Measurements from ENCODE around the gene UBQLN4.
"Not testable (repeated sequence)": the region's sequence is repeated elsewhere in the genome, so short reads cannot be mapped to it uniquely, and the experiment has no call there.

The UBQLN4 gene

DNA sequence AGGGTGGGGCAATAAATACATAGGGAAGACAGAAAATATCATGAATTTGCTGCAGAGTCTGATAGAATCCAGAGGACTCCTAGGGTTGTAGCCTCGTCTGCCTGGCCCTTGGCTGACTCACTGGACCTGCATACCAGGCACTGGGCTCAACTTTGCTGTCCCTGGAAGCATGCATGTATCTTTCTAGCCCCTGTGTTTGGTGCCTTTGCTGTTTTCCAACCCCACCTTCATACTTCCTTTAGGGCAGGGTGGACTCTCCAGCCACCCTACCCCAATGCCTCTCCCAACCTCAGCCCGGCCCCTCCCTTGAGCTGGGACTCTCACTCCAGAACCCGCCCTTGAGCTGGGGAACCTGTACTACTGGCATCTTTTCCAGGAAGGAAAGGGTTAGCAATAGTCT is 8.6 kb upstream of the UBQLN4 start:
- in situ Hi-C loops (cut with HindIII; ENCODE audit: low sequenced_read_pairs) = no loop called here

- in situ Hi-C loops (cut with HindIII; ENCODE audit: low sequenced_read_pairs) = no loop called here
Measured at GRCh38 chr1:156060937-156061636, 7.5 kb upstream of the UBQLN4 start, which contains the start of gene RAB25. RAB25 (plus strand) TSS chr1:156061160; CDS start chr1:156061401, 241 bp downstream.

DNA sequence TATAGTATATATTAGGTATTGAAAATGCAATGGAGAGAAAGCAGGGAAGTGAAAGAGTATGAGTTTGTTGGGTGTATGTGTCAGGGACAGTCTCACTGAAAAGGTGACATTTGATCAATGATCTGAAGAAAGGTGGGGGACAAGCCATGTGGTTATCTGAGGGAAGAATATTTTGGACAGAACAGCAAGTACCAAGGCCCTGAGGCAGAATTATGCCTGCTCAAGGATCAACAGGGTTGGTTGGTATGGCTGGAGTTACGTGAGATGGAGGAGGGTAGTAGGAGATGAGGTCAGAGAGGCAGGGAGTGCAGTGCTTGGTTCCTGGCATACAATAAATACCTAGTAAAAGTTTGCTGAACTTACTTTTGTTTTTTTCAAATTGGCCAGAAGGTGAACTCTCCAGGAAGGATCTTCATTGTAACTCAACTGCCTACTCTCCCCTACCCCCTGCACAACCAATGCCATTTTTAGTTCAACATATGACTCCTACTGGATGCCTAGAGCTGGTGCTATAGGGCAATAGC is 2.8 kb upstream of the UBQLN4 start:
- in situ Hi-C loops (cut with HindIII; ENCODE audit: low sequenced_read_pairs) = loop anchor here (5.0 kb wide), 1 partner anchor 44 kb away; no protein-coding TSS in a partner anchor

DNA sequence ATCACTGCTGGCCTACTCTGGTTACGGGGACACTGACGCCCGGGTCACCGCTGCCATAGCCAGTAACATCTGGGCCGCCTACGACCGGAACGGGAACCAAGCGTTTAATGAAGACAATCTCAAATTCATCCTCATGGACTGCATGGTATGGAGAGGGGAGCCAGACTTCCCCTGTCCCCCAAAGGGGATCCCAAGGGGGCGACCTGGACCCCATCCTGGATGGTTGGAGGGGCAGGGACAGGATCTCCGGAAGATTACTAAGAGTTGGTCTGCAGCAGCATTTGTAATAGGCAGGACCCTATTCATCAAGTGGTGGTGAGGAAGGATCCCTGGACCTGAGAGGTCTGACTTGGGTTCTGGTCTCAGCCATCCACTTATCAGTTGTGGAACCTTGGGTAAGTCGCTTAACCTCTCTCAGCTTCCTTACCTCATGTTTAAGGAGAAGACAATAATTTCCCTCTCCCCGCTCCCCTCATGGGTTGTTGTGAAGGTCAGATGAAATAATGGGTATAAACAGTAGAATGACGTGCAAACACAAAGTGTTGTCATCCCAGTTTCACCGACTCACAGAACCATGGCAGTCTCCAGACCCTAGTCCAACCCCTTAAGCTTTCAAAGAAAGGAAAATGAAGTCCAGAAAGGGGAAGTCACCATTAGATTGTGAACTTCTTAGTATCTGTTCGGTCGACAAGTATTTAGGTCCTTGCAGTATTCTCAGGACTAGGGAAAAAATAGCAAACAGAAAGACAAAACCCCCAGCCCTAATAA is 1.9 kb upstream of the UBQLN4 start:
- in situ Hi-C loops (cut with HindIII; ENCODE audit: low sequenced_read_pairs) = loop anchor here (5.0 kb wide), 1 partner anchor 43 kb away; no protein-coding TSS in a partner anchor

DNA sequence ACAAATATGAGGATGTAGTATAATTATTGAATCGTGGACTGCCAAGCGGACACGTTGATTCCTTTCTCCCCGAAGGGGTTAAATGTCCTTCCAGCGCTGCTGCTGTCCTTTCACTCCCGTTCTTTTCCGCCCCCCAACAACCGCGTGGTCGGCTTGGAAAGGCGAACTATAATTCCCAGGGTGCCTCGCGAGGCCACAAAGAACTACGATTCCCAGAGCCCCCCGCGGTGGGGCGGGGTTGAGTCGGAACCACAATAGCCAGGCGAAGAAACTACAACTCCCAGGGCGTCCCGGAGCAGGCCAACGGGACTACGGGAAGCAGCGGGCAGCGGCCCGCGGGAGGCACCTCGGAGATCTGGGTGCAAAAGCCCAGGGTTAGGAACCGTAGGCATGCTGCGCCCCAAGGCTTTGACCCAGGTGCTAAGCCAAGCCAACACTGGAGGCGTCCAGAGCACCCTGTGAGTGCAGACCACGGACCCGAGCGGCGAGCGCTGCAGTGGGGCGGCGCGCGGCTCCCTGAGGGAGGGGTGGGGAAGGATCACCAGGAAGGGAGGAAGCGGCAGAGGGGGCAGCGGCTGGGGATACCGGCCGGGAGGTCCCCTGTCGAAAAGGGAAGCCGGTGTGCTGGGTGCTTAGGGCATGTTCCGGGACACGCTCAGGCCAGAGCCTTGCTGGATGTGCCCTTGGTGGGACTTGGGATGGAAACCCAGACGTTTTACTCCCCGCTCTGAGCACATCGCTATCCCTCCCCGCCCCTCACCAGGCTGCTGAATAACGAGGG is 1.1 kb upstream of the UBQLN4 start, which contains the start of gene LAMTOR2:
Gene LAMTOR2, plus strand, starts transcription at position 283 of the 781 bp plus-strand sequence. Its CDS starts 108 bp downstream, at position 391.
- in situ Hi-C loops (cut with HindIII; ENCODE audit: low sequenced_read_pairs) = loop anchor here (5.0 kb wide), 1 partner anchor 42 kb away; no protein-coding TSS in a partner anchor

DNA sequence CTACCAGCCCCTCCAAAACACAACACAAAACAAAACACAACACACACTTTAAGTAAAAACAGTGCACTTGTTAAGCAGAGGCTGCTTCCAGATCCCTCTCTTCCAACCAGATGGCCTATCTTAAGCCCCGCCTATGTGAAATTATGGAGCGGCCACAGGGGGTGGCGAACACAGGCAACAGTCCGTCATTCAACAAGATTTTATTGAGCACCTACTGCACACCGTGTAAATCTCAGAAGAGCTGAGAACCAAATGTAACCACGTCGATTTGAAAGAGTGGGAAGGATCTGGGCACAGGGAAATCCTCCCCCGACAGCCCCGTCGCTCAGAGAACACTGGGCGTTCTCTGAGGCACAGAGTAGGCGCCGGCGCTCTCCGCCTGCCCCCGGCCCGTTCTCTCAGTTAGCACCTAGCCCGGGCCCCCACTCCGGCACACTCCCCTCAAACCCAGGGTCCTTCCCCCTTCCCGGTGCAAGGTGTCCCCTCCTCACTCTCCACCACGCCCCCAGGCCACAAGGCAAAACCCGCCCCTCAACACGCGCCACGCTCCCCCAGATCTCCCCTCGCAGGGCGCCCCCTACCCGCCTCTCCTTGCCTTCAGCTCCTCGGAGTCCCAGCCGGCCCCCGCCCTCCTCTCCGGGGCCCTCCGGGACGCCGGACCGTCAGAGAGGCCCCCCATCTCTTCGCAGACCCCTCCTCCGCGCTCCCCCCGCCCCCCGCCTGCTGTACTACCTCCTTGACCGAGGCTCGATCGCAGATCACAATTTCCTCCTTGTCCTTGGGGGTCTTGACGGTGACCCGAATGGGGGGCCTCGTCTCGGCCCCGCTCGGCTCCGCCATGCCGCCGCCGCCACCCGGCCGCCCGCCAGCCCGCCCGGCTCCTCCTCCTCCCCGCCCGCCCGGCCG is 483 bp downstream of the UBQLN4 start:
- in situ Hi-C loops (cut with HindIII; ENCODE audit: low sequenced_read_pairs) = no loop called here

DNA sequence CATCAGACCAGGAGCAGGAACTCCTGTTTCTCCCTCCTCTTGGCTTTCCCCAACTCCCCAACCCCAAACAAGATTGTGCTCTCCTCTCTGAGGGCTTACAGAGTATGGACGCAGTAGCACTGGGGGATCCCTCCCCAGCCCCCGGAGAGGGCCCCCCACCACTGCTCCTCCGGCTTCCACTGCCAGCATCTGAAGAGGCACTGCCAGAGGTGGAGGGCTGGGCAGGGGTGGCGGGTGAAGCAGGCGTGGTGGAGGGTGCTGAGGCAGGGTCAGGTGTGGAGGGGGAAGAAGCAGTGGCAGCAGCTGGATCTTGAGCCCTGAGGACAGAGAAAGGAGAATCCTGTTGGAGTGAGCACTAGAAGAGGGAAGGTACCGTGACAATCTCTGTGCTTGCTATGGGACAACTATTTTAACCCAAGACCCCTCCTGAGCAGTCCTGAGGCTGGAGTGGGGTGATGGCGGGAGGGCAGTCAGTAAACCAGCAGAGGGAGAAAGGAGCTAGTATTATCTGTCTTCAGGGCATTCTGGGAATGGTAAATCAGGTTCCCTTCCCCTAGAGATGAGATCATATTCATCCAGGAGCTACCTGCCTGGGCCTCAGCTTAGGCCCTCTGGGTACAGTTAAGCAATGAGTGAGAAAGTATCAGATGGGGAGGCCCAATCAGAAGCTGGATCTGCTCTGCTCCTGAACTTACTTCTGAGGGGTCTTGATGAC is 2.4 kb downstream of the UBQLN4 start:
- in situ Hi-C loops (cut with HindIII; ENCODE audit: low sequenced_read_pairs) = no loop called here

DNA sequence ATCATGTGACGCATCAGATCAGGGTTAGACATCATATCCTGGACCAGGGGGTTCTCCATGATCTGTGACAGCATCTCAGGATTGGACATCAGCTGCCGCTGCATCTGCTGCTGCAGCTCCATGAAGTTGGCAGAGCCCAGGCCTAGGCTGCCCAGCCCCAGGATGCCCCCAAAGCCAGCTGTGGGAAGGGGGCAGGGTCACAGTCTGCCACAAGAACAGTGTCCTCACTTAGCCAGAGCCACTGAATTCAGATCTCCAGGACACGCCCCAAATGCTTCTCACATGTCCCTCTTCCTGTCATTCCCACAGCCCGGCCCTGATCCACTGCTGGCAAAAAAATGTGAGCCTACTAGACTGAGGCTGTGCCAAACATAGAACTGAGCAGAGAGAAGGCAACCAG is 3.2 kb downstream of the UBQLN4 start:
- in situ Hi-C loops (cut with HindIII; ENCODE audit: low sequenced_read_pairs) = no loop called here

DNA sequence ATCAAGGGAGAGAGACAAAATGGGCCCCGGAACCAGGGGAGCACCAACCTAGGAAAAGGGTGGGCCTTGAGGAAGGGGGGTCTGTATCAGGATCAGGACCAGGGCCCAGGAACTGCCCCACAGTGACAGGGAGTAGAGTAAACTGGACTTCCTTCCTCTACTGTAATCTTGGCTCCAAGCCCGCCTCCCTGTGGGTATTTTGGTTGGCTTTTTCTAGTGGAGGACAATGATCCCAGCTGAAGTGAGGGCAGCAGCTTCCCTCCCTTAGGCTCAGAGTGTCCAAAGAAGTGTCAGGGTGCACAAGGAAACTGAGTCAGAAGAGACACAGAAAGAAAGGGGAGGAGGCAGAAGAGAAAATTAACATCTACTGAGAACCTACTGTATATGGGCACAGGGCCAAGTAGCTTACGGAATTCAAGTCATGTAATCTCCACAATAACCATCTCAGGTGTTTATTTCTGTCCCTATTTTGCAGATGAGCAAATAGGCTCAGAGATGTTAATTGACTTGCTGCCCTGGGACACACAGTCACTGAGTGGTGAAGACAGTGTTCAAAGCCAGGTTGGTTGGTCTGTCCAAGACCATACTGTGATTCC is 4.8 kb downstream of the UBQLN4 start:
- in situ Hi-C loops (cut with HindIII; ENCODE audit: low sequenced_read_pairs) = no loop called here

DNA sequence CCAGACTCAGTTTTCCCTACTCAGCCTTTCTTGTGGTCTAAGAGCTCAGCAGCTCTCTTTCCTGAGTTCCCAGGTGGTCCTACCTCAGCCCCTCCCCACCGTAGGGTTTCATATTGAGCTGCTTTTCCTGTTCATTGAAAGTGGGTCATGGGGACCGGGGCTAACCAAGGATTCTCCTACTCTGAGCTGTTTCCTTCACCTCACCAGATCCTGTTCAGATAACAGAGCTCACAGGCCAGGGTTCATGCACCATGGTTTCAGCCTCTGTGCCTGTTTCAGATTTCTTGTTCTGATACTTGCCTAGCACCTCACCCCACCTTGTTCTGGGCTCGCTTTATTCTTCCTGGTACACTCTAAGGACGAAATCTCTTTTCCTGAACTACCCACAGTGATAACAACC is 8.5 kb downstream of the UBQLN4 start:
- in situ Hi-C loops (cut with HindIII; ENCODE audit: low sequenced_read_pairs) = no loop called here

DNA sequence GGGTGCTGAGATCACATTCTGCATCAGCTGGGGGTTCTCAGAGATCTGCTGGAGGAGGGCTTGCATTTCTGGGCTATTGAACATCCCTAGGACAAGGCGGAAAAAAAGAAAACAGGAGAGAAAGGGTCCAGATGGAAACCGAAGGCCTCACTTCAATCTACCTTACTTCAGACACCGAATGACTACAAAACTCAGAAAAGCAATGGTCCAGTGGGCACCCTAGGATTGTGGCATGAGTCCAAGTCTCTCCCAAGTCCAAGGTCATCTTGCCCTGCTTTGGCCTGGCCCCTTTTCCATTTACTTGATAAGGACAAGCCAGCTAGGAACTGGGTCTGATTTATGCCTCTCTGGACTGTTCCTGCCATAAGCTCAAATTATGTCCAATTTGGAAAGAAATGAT is 10.8 kb downstream of the UBQLN4 start:
- in situ Hi-C loops (cut with HindIII; ENCODE audit: low sequenced_read_pairs) = no loop called here

GRCh38 chr1:156034991-156035390 is 18.6 kb downstream of the UBQLN4 start:
- in situ Hi-C loops (cut with HindIII; ENCODE audit: low sequenced_read_pairs) = not testable (repeated sequence)

- in situ Hi-C loops (cut with HindIII; ENCODE audit: low sequenced_read_pairs) = no loop called here
Measured at GRCh38 chr1:156033011-156033410, 20.6 kb downstream of the UBQLN4 start.

DNA sequence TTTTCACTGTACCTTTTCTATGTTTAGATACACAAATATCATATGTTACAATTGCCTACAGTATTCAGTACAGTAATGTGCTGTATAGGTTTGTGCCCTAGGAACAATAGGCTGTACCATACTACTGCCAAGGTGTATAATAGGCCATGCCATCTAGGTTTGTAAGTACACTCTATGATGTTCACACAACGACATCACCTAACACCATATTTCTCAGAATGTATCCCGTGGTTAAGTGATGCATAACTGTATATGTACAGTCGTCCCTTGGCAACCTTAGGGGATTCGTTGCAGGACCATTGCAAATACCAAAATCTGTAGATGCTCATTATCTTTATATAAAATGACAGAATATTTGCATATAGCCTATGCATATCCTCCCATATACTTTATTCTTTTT is 27.0 kb downstream of the UBQLN4 start:
- in situ Hi-C loops (cut with HindIII; ENCODE audit: low sequenced_read_pairs) = no loop called here

DNA sequence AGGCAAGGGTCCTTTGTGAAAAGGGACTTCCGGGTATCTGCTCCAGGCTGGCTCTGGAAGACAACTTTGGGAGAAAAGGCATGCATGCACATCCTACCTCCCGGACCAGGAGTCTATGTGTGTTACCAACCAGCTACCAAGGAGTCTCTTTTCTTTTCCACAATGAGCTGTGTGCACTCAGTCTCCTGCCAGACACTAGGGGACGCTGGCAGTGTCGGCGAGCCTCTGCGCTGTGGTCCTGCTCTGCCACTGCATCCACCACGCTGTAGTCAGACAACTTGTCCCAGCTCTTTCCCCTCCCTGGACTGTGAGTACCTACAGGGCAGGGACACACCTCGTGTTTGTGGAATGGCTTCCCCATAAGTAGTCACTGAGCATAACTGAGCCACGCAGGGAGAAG is 27.7 kb downstream of the UBQLN4 start:
- in situ Hi-C loops (cut with HindIII; ENCODE audit: low sequenced_read_pairs) = no loop called here

GRCh38 chr1:156024801-156025200 is 28.8 kb downstream of the UBQLN4 start:
- in situ Hi-C loops (cut with HindIII; ENCODE audit: low sequenced_read_pairs) = no loop called here

GRCh38 chr1:156021954-156022353 is 31.6 kb downstream of the UBQLN4 start:
- in situ Hi-C loops (cut with HindIII; ENCODE audit: low sequenced_read_pairs) = no loop called here

- in situ Hi-C loops (cut with HindIII; ENCODE audit: low sequenced_read_pairs) = no loop called here
Measured at GRCh38 chr1:156021093-156021428, 32.5 kb downstream of the UBQLN4 start.
